ENCODE data around the gene CROCC. TPM values are rescaled to one million over a fixed set of nuclear protein-coding genes. Genes with fewer than 3 reads are reported as not detected.
A peak's percentile ranks its signal among the peaks of the same experiment; 100 is the strongest.

CROCC gene
- total RNA-seq, 1 experiment from 2014 or later, result 30.2 TPM

DNA sequence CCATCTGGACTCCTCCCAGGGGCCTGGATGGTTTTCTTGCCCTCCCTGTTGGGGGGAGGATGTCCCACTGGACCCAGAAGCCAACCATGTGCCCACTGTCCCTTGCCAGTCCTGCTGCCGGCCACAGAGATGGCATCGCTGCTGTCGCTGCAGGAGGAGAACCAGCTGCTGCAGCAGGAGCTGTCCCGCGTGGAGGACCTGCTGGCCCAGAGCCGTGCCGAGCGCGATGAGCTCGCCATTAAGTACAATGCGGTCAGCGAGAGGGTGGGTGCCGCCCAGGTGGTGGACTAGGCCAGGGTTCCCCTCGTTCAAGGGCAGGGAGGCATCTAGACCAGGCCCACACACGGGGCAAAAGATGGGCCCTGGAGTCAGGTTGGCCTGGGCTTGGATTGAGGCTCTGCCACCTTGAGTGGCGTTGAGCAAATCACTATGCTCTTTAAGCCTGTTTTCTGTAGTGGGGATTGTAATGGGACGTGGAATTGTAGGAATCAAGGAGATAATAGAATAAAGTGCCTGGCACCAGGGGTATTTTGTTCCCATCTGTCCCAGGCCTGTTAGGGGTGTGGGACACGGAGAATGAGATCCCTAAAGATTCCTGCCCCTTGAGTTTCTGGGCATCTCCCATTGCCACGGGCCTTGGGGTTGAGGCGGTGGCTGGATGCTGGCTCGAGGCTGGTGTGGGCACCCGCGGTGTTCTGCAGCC, 2.6 kb downstream of the CROCC start:
- Histone ChIP-seq H3K9me3 (ENCODE audit: low read depth, low read length, poor library complexity, severe bottlenecking) (no peaks in the 10 kb centered on the region), H3K4me1 (ENCODE audit: insufficient read depth, low read length, poor library complexity, severe bottlenecking) (peaks cover 13% of the 10 kb centered on the region), H3K27ac (ENCODE audit: low read depth, low read length, poor library complexity, severe bottlenecking) (no peak overlapping the region), H3K4me3 (ENCODE audit: low read depth, low read length, poor library complexity, severe bottlenecking) (no peak overlapping the region), H3K36me3 (ENCODE audit: insufficient read depth, low read length, poor library complexity, severe bottlenecking) (no peaks in the 10 kb centered on the region), H3K27me3 (replicated peaks; ENCODE audit: insufficient read depth, low read depth, low read length, poor library complexity) (no peaks in the 10 kb centered on the region)
- intact Hi-C loops (cut with micrococcal nuclease; ENCODE audit: unreplicated experiment), result no loop called here
- TF ChIP-seq EZH2 (IDR thresholded peaks at IDR 0.05; ENCODE audit: borderline replicate concordance, low read depth, low read length, poor library complexity, severe bottlenecking), result no peak
- no peak for TF ChIP-seq CTCF (conservative IDR thresholded peaks at IDR 0.05; ENCODE audit: low read depth, low read length)
- ChIA-PET POLR2A (ENCODE audit: low non-redundant PET) (interaction anchor here (0.5 kb wide), 1 partner anchor 670 kb away, joined by 7 read pairs; no protein-coding TSS in a partner anchor), CTCF (no interaction called here)
- no TSS peak for BruUV-seq (replicated peaks)
- no peak for DNase-seq (ENCODE audit: low spot score)

DNA sequence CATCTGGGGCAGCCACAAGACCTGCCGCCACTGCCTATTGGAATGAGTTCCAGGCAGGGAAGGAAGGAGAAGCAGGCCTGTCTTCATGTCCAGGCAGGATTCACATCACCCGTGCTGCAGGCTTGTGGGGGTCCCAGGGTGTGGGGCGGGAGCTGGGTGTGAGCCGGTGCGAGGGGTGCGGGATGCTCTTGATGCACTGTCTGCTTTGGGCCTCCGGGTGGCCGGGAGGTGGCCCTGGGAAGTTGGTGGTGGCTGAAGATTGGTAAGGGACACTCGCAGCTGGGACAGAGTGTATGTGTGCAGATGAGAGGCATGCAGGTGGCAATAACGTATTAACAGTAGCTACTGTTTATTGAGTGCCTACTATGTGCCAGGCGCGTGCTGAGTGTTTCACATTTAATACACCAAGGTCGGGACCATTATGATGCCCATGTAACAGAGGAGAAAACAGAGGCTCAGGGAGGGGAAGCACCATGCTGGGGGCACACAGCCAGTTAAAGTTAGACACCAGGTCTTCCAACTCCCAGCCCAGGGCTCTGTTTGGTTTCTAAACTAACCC, 3.3 kb downstream of the CROCC start:
- no TSS peak for BruUV-seq (replicated peaks)
- CTCF ChIA-PET, result no interaction called here

More for the DNA sequence above, 3.3 kb downstream of the CROCC start:
- peaks cover 13% of the 10 kb centered on the region for H3K4me1 ChIP-seq (ENCODE audit: insufficient read depth, low read length, poor library complexity, severe bottlenecking)
- H3K27ac ChIP-seq (ENCODE audit: low read depth, low read length, poor library complexity, severe bottlenecking), result no peak overlapping the region
- no peaks in the 10 kb centered on the region for H3K36me3 ChIP-seq (ENCODE audit: insufficient read depth, low read length, poor library complexity, severe bottlenecking)
- H3K9me3 ChIP-seq (ENCODE audit: low read depth, low read length, poor library complexity, severe bottlenecking), result no peaks in the 10 kb centered on the region
- no peak for DNase-seq (ENCODE audit: low spot score)
- H3K4me3 ChIP-seq (ENCODE audit: low read depth, low read length, poor library complexity, severe bottlenecking), result no peak overlapping the region
- 0 out of 2 replicates have a peak, but pooled peaks have one; percentile 10 for TF ChIP-seq CTCF (conservative IDR thresholded peaks at IDR 0.05; ENCODE audit: low read depth, low read length)
- TF ChIP-seq EZH2 (IDR thresholded peaks at IDR 0.05; ENCODE audit: borderline replicate concordance, low read depth, low read length, poor library complexity, severe bottlenecking), result no peak
- no peaks in the 10 kb centered on the region for H3K27me3 ChIP-seq (replicated peaks; ENCODE audit: insufficient read depth, low read depth, low read length, poor library complexity)
- intact Hi-C loops (cut with micrococcal nuclease; ENCODE audit: unreplicated experiment), result no loop called here
- POLR2A ChIA-PET (ENCODE audit: low non-redundant PET), result interaction anchor here (0.5 kb wide), 1 partner anchor 670 kb away, joined by 7 read pairs; no protein-coding TSS in a partner anchor
